GM18867 (cell line): ENCODE results near the gene CISH.

Experiments
- ATAC-seq: cut with Tn5 transposase; IDR thresholded peaks from one replicate; pipeline ENCODE4 v1.9.1; 2021; ENCODE audit warnings: mild to moderate bottlenecking, moderate library complexity; ENCODE audit not compliant: unreplicated experiment

The CISH gene, protein sequence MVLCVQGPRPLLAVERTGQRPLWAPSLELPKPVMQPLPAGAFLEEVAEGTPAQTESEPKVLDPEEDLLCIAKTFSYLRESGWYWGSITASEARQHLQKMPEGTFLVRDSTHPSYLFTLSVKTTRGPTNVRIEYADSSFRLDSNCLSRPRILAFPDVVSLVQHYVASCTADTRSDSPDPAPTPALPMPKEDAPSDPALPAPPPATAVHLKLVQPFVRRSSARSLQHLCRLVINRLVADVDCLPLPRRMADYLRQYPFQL

DNA sequence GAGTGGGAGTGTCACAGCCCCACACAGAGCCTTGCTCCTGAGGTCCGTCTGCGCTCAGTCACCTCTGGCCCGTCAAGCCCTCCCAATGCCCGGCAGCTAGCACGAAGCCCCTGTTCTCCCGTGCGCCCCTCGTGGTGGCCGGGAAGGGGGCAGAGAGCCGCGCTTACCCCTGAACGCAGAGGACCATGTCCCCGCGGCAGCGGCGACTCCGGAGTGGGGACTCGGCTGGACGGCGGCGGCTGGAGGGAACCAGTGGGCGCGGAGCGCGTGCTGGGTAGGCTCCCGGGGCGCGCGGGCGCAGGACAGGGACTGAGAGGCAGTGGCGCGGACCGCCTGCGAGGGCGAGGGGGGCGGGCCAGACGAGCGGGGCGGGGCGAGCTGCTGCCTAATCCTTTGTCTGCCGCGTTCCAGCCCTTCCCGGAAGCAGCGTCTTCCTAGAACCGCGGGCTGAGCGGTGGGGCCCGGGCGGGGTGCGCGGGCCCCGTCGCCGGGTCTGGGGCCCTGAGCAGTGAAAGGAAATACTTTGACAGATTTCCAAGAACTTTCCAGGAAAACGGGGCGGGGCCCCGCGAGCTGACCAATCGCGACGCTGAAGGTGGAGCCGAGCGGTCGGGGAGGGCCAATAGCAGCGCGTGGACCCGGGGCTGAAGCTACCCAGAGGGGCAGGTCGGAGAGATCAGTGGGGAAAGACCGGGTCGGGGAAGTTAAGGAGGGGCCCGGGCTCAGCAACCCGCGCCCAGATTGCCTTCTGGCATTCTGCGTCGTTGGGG, at the start of gene CISH:
Gene CISH (minus strand): TSS at position 311 of the 770 bp plus-strand sequence. CDS start 124 bp downstream, at position 187.
- ATAC-seq = peak; percentile 74

DNA sequence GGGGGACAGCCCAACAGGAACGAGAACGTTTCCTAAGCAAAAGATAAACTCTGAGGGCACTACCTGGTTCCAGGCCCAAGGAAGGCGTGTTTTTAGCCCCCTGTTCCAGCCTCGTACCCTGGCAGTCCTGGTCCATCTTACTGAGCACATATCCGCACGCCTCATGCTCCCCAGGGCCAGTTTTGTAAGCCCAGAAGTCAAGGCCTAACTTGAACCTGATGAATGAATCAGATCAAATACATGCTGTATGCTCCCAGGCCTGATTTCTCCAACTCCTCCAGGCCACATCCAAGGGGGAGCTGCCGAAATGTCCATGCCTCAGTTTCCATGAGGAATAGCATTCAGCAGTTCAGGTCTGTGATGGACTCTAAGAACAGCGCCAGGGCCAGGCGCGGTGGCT, 48.8 kb upstream of the CISH start:
- no peak for ATAC-seq

DNA sequence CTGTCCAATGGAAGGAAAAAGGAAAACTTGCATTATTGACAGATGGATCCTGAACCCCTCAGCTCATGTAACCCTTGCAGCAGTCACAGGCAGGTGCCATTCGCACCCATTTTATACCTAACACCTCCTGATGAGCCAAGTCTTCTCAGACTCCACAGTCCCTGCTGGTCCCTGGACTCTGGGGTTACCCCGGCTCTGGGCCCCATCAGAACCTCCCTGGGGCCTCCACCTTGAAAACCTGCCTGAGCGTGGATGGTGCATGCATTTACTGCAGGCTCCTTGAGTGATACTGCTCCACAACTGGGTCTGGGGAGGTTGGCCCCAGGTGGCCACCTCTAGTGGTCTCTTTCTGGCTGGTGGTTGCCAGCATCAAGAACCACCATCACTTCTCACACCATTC, 47.3 kb upstream of the CISH start:
- ATAC-seq = no peak

DNA sequence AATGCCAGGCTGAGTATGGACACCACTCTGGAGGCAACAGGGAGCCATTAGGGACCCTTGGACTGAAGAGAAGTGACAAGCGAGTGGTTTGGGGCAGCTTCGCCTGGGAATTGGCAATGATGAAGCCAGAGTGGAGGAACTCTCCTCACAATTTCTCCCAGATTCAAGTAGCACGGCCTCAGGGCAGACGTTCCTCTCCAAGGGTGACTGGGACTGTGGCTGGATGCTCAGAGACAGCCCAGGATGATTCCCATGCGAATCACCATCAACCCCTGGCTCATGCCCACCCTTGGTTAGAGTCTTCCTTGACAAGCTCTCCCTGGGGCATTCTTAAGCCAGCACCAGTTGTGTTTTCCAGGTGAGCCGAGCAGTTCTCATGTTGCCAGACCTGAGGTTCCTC, 46.8 kb upstream of the CISH start:
- no peak for ATAC-seq

- ATAC-seq = no peak
Observed at GRCh38 chr3:50657816-50658215, 46.2 kb upstream of the CISH start.

DNA sequence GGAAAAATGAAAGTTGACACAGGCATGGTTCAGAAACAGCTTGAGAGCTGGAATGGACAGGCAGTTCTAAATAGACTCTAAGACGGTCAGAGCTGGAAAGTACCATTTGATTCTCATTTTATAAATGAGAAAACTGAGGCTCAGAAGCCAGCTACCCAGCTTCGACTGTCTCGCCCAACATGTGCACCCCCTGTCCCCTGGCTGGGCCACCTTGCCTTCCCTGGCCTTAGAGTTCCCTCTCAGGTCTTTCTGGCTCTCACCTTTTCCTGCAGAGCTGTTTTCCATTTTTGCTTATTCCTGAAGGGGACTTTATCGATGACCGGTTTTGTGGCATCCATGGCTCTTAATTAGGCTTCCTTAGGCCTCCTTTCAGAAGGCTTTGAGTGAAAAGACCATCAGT, 45.8 kb upstream of the CISH start:
- ATAC-seq = no peak

DNA sequence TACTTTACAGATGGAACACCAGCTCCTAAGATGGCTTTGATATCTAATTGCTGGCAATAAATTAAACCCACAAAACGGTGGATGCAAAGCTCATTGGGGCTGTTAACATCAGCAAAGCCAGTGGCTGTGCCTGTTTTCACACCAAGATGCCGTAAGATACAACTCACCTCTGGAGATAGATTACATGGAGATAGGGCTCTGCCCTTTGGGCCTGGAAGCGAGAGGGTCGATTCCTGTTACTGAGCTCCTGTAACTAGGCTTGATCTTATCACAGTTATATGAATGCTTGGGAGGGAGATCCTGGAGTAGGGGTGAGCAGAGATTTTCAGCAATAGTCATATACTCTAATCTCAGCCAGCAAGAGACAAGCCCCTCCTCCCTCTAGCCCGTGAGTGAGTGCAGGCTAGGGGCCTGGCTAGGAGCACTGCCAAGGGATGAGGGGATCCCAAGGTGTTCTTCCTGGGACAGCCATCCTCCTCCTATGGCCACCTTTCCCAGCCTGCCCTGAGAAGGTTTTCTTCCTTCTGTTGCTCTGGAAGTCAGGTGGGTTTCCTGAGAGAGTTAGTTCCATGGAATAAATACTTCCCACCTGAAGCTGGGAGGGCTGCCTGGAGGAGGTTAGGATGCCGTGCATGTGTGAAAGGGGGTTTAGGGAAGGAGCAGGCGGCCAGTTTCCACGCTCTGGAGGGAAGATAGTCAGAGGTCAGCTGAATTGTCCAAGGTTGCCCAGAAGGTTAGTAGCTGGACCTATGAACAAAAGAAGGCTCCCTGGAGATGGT, 45.0 kb upstream of the CISH start:
- no peak for ATAC-seq

DNA sequence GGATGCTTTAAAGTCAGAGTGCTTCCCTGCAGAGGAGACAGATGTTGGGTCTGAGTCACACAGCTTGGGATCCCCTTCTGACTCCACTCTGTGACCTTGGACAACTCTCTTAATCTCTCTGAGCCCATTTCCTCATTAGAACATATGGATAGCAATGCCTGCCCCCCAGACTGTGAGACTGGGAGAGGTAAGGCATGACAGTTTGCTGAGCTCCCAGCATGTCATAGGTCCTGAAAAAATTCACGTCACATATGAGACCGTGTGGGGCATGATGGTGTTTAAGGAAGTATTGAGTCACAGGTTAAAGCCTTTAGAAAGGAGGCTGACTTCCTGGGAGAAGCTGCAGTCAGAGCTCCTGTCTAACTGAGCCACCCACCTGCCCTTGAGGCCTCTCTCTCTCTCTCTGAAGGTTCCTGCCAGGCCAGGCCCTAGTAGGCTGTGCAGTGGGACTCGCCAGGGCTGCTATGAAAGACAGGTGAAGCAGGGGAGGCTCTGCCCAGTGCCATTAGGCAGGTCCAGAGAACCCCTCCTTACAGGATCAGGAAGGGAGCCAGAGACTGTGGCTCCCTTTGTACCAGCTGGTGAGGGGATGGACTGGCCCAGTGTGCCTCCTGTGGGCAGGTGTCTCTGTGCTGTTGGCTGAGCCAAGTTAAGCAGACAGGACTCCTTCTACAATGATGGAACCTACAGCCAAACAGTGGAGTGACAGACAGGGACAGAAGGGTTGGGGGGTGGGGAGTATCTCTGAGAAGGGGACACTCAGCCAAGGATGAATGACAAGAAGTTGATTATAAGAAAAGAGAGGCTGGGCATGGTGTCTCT, 43.6 kb upstream of the CISH start:
- no peak for ATAC-seq

DNA sequence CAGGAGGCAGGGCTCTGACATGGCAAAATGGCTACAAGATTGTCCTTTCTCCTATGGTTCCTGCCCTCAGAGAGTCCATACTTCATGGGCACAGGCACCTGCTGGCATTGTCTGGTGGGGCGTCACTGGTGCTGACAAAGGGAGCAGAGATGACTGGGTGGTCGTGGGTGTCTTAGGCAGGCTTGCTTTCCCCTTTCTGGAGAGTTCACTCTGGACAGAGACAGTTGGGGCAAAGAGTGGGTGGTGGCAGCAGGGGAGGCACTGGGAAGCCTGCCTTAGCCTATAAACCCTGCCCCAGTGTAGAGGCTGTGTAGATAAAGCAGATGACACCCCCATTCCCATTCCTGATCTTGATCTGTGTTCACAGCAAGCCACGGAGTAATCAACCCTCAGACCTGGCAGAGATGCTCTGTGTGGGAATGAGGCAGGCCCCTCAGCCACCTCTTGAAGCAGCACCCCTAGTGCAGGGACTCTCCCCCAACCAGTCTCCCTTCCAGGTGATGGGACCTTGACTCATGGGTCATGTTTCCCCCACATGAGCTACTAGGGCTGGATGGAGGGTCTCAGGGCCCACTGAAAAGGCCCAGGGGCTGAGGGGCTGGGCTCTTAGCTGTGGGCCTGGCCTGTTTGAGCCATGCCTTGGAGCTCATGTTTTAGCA, 42.5 kb upstream of the CISH start:
- no peak for ATAC-seq

DNA sequence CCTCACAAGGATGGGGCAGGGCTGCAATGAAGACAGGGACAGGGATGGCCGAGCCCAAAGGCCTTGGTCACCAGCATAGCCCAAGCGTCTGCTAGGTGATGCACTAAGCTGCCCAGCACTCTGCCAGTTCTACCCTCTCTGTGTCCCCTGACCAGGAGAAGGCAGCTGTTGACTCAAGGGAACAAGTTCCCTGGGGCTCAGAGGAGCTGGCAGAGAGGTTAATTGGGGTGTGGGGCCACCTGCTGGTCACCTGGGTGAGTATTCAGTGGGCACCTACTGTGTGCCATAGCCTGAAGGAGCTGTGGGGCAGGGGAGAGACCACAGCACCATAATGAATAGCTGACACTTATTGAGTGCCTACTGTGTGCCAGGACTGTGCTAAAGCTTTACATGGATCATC, 41.1 kb upstream of the CISH start:
- ATAC-seq = no peak

DNA sequence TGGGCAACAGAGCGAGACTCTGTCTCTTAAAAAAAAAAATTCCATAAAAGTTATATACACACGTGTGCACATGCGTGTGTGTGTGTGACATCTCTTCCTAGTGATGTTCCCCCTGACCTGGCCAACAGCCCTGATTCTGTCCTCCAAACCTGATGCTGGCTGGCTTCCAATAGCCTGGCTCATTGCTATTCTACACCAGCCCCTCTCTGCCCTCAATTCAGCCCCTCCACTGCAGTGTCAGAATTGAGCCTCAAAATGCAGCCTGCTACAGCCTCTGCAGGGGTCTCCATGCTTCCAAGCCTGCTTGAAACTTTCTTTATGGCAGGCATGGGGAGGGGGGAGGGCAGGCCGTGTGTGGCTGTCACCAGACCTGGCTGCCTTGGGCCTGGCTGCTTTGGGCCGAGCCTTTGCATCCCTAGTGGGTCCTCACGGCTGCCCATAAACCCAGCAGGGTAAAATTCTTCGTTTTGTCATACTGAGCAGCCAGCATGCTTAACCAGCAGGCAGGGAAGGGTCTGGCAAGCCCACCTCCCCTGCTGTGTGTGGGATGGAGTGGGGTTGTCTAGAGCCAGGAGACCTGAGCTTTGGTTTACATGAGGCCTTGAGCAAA, 40.5 kb upstream of the CISH start:
- no peak for ATAC-seq

- ATAC-seq = no peak
Observed at GRCh38 chr3:50651445-50651844, 39.9 kb upstream of the CISH start.

- ATAC-seq = no peak
Observed at GRCh38 chr3:50650018-50650417, 38.4 kb upstream of the CISH start.

GRCh38 chr3:50649451-50649931, 37.9 kb upstream of the CISH start:
- ATAC-seq = no peak

- ATAC-seq = no peak
Observed at GRCh38 chr3:50648944-50649343, 37.4 kb upstream of the CISH start.

GRCh38 chr3:50648313-50648712, 36.7 kb upstream of the CISH start:
- ATAC-seq = no peak

GRCh38 chr3:50645378-50645777, 33.8 kb upstream of the CISH start:
- no peak for ATAC-seq

DNA sequence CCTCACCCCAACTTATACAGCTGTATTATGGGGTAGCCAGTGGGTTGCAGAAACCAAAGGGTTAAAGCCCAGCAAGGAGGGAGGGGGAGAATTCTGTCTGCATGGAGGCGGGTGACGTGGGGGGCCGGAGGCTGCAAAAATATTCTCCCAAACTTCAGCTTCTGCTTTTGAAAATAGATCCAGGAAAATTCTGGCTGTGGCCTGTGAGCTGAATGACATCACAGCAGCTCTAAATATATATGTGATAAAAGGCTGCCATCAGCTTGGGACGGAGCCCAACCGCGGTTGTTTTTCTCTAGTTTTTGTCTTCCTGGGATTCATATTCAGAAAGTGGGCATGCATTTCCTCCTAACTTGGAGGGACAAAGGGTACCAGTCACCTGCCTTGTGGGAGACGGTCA, 33.0 kb upstream of the CISH start:
- ATAC-seq = no peak

- ATAC-seq = no peak
Observed at GRCh38 chr3:50642382-50642781, 30.8 kb upstream of the CISH start.

GRCh38 chr3:50639055-50639494, 27.5 kb upstream of the CISH start:
- ATAC-seq = no peak
